Tibial nerve (tissue), 4 donors: Measurements from ENCODE around the gene USHBP1. TPM values are rescaled to one million over a fixed set of nuclear protein-coding genes. Genes with fewer than 3 reads are reported as not detected.

Experiments used
- DNase-seq, 2 donors: peaks; one replicate each; pipeline ENCODE4 v3.0.0-alpha.2; 2019; ENCODE audit warnings: low spot score in 2 of 2
- H3K27ac ChIP-seq, 4 donors: fragments of 200-600 bp; sonication (generic) in 3 of 4; one replicate each; pipeline ENCODE4 v1.5.1; 2017 to 2019; ENCODE audit warnings: mild to moderate bottlenecking in 1 of 4
- H3K27me3 ChIP-seq, 2 donors: fragments of 200-600 bp; sonication (generic) in 1 of 2; one replicate each; pipeline versions ENCODE4 v1.5.1 to v1.6.0; 2017 to 2019
- H3K36me3 ChIP-seq, 3 donors: fragments of 200-600 bp; sonication (generic); one replicate each; pipeline ENCODE4 v1.5.1; 2018 to 2019
- H3K4me1 ChIP-seq, 4 donors: fragments of 200-600 bp; sonication (generic) in 3 of 4; one replicate each; pipeline ENCODE4 v1.5.1; 2017 to 2019
- H3K4me3 ChIP-seq, 4 donors: fragments of 200-600 bp; sonication (generic) in 3 of 4; one replicate each; pipeline ENCODE4 v1.5.1; 2017 to 2019; ENCODE audit warnings: mild to moderate bottlenecking in 1 of 4, moderate library complexity in 1 of 4
- H3K9me3 ChIP-seq, 4 donors: fragments of 200-600 bp; sonication (generic) in 3 of 4; one replicate each; pipeline ENCODE4 v1.5.1; 2017 to 2019
- EP300 ChIP-seq, 2 donors: sonication (generic); formaldehyde crosslinking; IDR thresholded peaks; one replicate each; pipeline ENCODE4 v1.6.1; 2017; ENCODE audit warnings: antibody characterized with exemption in 2 of 2, mild to moderate bottlenecking in 1 of 2
- POLR2A ChIP-seq, 2 donors: fragments of 450-650 bp; IDR thresholded peaks; one replicate each; pipeline ENCODE4 v1.6.1; 2017; ENCODE audit warnings: antibody characterized with exemption in 2 of 2, mild to moderate bottlenecking in 2 of 2, moderate library complexity in 2 of 2
- WGBS, 2 donors: methylation state at CpG; one replicate each; pipeline ENCODE4 v1.1.5; 2018; 5-methylcytosine and 5-hydroxymethylcytosine counted together
- total RNA-seq, 4 donors: library from RNA; depleted of rRNA; stranded (reverse); fragments of >200 nt; gene quantifications; one replicate each; pipeline ENCODE4 v1.1.0, GENCODE V29; 2016
- TF ChIP-seq, protein P1 (sequence below), 5 experiments: fragments of 200-600 bp in 3 of 5; fragments of 450-650 bp in 2 of 5; sonication (generic) in 3 of 5; IDR thresholded peaks; one replicate each; pipeline ENCODE4 v1.5.1; 2016 to 2019; ENCODE audit warnings: antibody characterized with exemption in 5 of 5, mild to moderate bottlenecking in 3 of 5, moderate library complexity in 2 of 5

Gene USHBP1
- total RNA-seq, 4 donors from 2014 or later = 3.1 to 29.4 (median 17.5) TPM

DNA sequence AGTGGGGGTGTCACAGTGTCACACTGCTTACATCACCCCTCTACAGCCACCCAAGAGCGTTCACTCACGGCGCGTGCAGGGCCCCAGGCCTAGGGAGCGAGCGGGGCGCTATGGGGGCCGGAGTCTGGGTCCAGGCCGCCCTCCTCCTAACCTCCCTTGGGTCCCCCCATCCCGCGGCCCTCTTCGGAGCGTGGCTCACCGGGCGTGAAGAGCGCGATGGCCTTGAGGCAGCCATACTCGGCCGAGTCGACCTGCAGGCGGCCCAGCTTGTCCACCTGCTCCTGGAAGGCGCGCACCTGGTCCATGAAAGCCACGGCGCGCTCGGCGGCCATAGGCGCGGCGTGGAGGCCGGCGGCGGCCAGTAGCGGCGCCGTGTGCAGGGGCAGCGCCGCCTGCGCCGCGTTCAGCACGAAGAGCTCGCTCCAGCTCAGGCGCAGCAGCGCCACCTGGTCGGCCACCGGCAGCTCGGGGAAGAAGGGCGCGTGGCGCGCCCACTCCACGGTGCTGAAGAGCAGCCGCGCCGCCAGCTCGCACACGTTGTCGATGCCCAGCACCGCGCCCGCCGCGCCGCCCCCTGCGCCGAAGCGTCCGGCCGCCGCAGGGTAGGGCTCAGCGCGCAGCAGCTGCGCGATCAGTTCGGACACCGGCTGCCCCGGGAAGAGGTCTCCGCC lies 29.1 kb downstream of the USHBP1 start:
- no peaks in the 10 kb centered on the region for H3K27me3 ChIP-seq
- no peaks in the 10 kb centered on the region for H3K9me3 ChIP-seq
- peaks cover 0 to 64% (median 0%) of the 10 kb centered on the region in 3 donors for H3K36me3 ChIP-seq
- H3K4me1 ChIP-seq = peaks cover 0 to 31% (median 17%) of the 10 kb centered on the region in 4 donors
- TF ChIP-seq POLR2A (IDR thresholded peaks at IDR 0.05) (no peak), EP300 (IDR thresholded peaks at IDR 0.05) (no peak)
- TF ChIP-seq, protein P1, sequence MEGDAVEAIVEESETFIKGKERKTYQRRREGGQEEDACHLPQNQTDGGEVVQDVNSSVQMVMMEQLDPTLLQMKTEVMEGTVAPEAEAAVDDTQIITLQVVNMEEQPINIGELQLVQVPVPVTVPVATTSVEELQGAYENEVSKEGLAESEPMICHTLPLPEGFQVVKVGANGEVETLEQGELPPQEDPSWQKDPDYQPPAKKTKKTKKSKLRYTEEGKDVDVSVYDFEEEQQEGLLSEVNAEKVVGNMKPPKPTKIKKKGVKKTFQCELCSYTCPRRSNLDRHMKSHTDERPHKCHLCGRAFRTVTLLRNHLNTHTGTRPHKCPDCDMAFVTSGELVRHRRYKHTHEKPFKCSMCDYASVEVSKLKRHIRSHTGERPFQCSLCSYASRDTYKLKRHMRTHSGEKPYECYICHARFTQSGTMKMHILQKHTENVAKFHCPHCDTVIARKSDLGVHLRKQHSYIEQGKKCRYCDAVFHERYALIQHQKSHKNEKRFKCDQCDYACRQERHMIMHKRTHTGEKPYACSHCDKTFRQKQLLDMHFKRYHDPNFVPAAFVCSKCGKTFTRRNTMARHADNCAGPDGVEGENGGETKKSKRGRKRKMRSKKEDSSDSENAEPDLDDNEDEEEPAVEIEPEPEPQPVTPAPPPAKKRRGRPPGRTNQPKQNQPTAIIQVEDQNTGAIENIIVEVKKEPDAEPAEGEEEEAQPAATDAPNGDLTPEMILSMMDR (IDR thresholded peaks at IDR 0.05) = peak; percentile 55 to 79 (median 60)
- peak overlapping the region; percentile 47 to 78 (median 68) for H3K27ac ChIP-seq
- no CpG with 5 or more reads among the region's 80 CpGs for WGBS, 2 donors
- H3K4me3 ChIP-seq = peak overlapping the region; percentile 30 to 56 (median 39)
- DNase-seq = peak in 1 of 2 donors; percentile 54

DNA sequence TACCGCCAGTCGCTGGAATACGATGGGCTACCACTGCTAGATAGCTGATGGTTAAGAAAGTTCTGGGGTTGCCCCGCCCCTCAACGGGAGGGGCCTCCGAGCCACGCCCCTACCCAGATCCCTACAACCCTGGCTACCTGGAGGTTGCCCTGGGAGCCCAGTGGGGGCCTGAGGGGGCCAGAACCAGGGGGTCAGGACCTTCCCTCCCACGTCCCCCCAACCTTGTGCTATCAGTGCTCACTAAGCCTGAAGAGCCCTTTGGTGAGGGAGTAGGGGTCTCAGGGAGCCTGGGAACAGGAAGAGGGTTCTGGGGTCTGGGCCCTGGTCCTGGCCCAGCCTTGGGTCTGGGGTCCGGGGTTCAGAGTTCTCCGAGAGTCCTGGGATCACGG lies 29.6 kb downstream of the USHBP1 start:
- no peak for DNase-seq
- Histone ChIP-seq H3K36me3 (peaks cover 0 to 64% (median 1%) of the 10 kb centered on the region in 3 donors), H3K27me3 (no peaks in the 10 kb centered on the region), H3K9me3 (no peaks in the 10 kb centered on the region), H3K4me3 (peak overlapping the region; percentile 30 to 56 (median 39)), H3K4me1 (peaks cover 0 to 31% (median 17%) of the 10 kb centered on the region in 4 donors), H3K27ac (peak overlapping the region; percentile 47 to 78 (median 68))
- 33 to 37% methylated on average over 8 of the region's 11 CpGs for WGBS, 2 donors
- TF ChIP-seq, protein P1 (IDR thresholded peaks at IDR 0.05) = no peak
- TF ChIP-seq EP300 (IDR thresholded peaks at IDR 0.05) (no peak), POLR2A (IDR thresholded peaks at IDR 0.05) (no peak)

DNA sequence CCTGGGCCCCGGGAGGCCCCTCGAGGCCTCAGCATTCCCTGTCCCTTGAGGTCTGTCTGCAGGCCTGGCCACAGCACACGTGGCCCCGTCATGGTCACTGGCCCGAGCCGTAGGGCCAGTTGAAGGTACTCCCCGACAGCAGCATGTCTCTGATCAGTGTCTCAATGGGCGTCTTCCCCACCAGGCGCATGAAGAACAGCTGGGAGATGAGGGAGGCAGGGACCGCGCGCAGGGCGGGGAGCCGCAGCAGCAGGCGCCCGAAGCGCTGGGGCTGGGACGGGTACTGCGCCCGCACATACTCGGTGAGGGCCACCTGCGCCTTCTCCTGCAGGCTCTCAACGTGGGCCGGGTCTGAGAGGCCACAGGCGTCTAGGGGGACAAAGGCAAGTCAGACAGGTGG lies 32.3 kb downstream of the USHBP1 start:
- H3K4me1 ChIP-seq = peaks cover 0 to 40% (median 18%) of the 10 kb centered on the region in 4 donors
- no peak for DNase-seq
- TF ChIP-seq EP300 (IDR thresholded peaks at IDR 0.05) = no peak
- no peak for TF ChIP-seq POLR2A (IDR thresholded peaks at IDR 0.05)
- TF ChIP-seq, protein P1 (IDR thresholded peaks at IDR 0.05) = no peak
- H3K27ac ChIP-seq = no peak overlapping the region
- no peaks in the 10 kb centered on the region for H3K9me3 ChIP-seq
- peaks cover 0 to 57% (median 3%) of the 10 kb centered on the region in 3 donors for H3K36me3 ChIP-seq
- no peaks in the 10 kb centered on the region for H3K27me3 ChIP-seq
- 84 to 88% methylated on average over 25 of the region's 25 CpGs for WGBS, 2 donors
- H3K4me3 ChIP-seq = no peak overlapping the region

DNA sequence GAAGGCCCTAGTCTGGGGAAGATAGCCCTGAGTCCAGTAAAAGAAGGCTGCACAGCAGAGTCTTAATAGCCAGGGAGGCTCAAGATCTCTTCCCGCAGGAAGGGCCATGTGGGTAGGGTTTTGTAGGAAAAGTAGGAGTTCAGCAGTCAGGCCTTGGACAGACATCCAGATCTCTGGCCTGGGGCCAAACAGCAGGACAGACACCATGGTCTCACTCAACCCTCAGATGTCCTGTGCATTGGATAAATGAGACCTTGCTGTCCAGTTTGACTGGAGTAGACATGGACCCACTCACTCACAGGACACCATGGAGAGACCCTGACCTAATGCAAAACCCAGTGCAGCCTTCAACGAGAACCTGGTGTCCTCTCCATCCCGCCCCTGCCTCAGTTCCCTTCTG lies 34.7 kb downstream of the USHBP1 start:
- no peaks in the 10 kb centered on the region for H3K27me3 ChIP-seq
- H3K36me3 ChIP-seq = peaks cover 0 to 57% (median 3%) of the 10 kb centered on the region in 3 donors
- 97 to 100% methylated on average over 3 of the region's 3 CpGs for WGBS, 2 donors
- no peak overlapping the region for H3K27ac ChIP-seq
- peaks cover 0 to 27% (median 9%) of the 10 kb centered on the region in 4 donors for H3K4me1 ChIP-seq
- H3K4me3 ChIP-seq = no peak overlapping the region
- TF ChIP-seq EP300 (IDR thresholded peaks at IDR 0.05) (no peak), POLR2A (IDR thresholded peaks at IDR 0.05) (no peak)
- TF ChIP-seq, protein P1 (IDR thresholded peaks at IDR 0.05) = no peak
- DNase-seq = no peak
- no peaks in the 10 kb centered on the region for H3K9me3 ChIP-seq

DNA sequence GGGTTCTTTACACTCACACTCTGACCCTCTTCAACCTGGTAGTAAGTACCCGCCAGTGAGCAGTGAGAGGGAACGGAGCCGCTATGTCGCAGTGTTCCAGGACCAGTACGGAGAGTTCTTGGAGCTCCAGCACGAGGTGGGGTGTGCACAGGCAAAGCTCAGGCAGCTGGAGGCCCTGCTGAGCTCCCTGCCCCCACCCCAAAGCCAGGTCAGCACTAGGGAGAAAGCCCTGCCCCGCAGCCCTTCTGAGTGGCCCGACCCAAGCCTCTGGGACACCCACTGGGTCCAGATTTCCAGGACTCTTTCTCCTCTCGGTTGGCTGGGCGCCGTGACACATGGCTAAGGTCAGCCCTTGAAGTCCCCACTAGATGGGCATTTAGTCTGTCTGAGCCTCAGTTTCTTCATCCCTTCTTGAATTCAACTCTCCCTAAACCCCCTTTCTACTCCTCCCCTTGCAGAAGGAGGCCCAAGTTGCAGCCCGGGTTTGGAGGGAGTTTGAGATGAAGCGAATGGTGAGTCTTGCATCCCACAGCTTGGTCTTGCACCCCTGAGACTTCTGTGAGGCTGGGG lies 36.7 kb downstream of the USHBP1 start:
- H3K27me3 ChIP-seq = no peaks in the 10 kb centered on the region
- WGBS, 2 donors = 63 to 64% methylated on average over 11 to 13 of the region's 13 CpGs
- H3K4me1 ChIP-seq = peaks cover 0 to 21% (median 4%) of the 10 kb centered on the region in 4 donors
- DNase-seq = no peak
- no peak for TF ChIP-seq EP300 (IDR thresholded peaks at IDR 0.05)
- TF ChIP-seq POLR2A (IDR thresholded peaks at IDR 0.05) = no peak
- TF ChIP-seq, protein P1 (IDR thresholded peaks at IDR 0.05) = no peak
- H3K4me3 ChIP-seq = no peak overlapping the region
- peak overlapping the region in 2 of 4 donors; percentile 94 for H3K27ac ChIP-seq
- H3K36me3 ChIP-seq = peaks cover 0 to 46% (median 3%) of the 10 kb centered on the region in 3 donors
- H3K9me3 ChIP-seq = no peaks in the 10 kb centered on the region
